PC-3 (cell line): ENCODE data around the gene SERPINI1. TPM values are rescaled to one million over a fixed set of nuclear protein-coding genes. Genes with fewer than 3 reads are reported as not detected.

Experiments used
- ATAC-seq: fragments of 200-7000 bp; cut with Tn5 transposase; 2 replicates; pipeline ENCODE4 v1.9.1; 2020; ENCODE audit warnings: mild to moderate bottlenecking, moderate library complexity
- BruUV-seq: library from RNA; stranded (reverse); fragments of 400-500 nt; replicated peaks from 2 replicates; lab custom pipeline; 2021; lab: Mats Ljungman, UMichigan
- CTCF ChIA-PET: fragments of 300-600 bp; sonication (Branson Sonifier 250); formaldehyde crosslinking; loops from one replicate; lab custom pipeline; 2022; ENCODE audit warnings: antibody characterized with exemption; lab: Charles Lee
- POLR2A ChIA-PET: fragments of 300-600 bp; sonication (Branson Sonifier 250); formaldehyde crosslinking; loops from one replicate; lab custom pipeline; 2022; ENCODE audit warnings: antibody characterized with exemption; ENCODE audit not compliant: unreplicated experiment; lab: Charles Lee
- DNase-seq: peaks from one replicate; pipeline ENCODE4 v3.0.0-alpha.2; 2015
- H2AFZ ChIP-seq: fragments of 300-600 bp; sonication (generic); 2 replicates; pipeline ENCODE4 v1.6.0; 2016; ENCODE audit warnings: antibody characterized with exemption, low read length
- H3F3A ChIP-seq: fragments of 300-600 bp; sonication (generic); one replicate; pipeline ENCODE4 v1.6.0; 2017; ENCODE audit warnings: antibody characterized with exemption, low read length, control low read depth, mild to moderate bottlenecking; ENCODE audit not compliant: unreplicated experiment
- H3K27ac ChIP-seq: fragments of 300-600 bp; sonication (generic); 2 replicates; pipeline ENCODE4 v1.5.1; 2016; ENCODE audit warnings: mild to moderate bottlenecking, low read length
- H3K27me3 ChIP-seq: fragments of 300-600 bp; sonication (generic); 2 replicates; pipeline ENCODE4 v1.6.1; 2016; ENCODE audit warnings: low read length, mixed read lengths
- H3K36me3 ChIP-seq: fragments of 300-600 bp; sonication (generic); 2 replicates; pipeline ENCODE4 v1.6.1; 2016; ENCODE audit warnings: low read depth, mixed run types, low read length, mixed read lengths
- H3K4me1 ChIP-seq: fragments of 300-600 bp; sonication (generic); 2 replicates; pipeline ENCODE4 v1.5.1; 2016; ENCODE audit warnings: low read length; ENCODE audit not compliant: insufficient read depth
- H3K4me2 ChIP-seq: fragments of 300-600 bp; sonication (generic); 2 replicates; pipeline ENCODE4 v1.6.0; 2016; ENCODE audit warnings: low read length
- H3K4me3 ChIP-seq: fragments of 300-600 bp; sonication (generic); 2 replicates; pipeline ENCODE4 v1.5.1; 2016; ENCODE audit warnings: mild to moderate bottlenecking, low read length, mixed read lengths
- H3K79me2 ChIP-seq: fragments of 300-600 bp; sonication (generic); 2 replicates; pipeline ENCODE4 v1.6.1; 2017; ENCODE audit warnings: low read length, mixed read lengths
- H3K9ac ChIP-seq: fragments of 300-600 bp; sonication (generic); 2 replicates; pipeline ENCODE4 v1.6.0; 2016; ENCODE audit warnings: mild to moderate bottlenecking, low read length
- H3K9me2 ChIP-seq: fragments of 300-600 bp; sonication (generic); replicated peaks from 2 replicates; pipeline ENCODE4 v1.6.1; 2016; ENCODE audit warnings: mixed run types, low read length, mixed read lengths
- H3K9me3 ChIP-seq: fragments of 300-600 bp; sonication (generic); 2 replicates; pipeline ENCODE4 v1.6.1; 2016; ENCODE audit warnings: low read length, mixed read lengths
- H4K20me1 ChIP-seq: fragments of 300-600 bp; sonication (generic); 2 replicates; pipeline ENCODE4 v1.6.1; 2016; ENCODE audit warnings: low read length, mixed read lengths
- EZH2 ChIP-seq: fragments of 300-600 bp; sonication (generic); IDR thresholded peaks from one replicate; pipeline ENCODE4 v1.6.1; 2017; ENCODE audit warnings: antibody characterized with exemption, mild to moderate bottlenecking, low read length; ENCODE audit not compliant: unreplicated experiment
- EZH2phosphoT487 ChIP-seq: fragments of 300-600 bp; sonication (generic); IDR thresholded peaks from 2 replicates; pipeline ENCODE4 v1.6.1; 2018; ENCODE audit warnings: mild to moderate bottlenecking, antibody characterized with exemption, low read length, borderline replicate concordance
- intact Hi-C: fragments of 100-400 bp; cut with micrococcal nuclease; formaldehyde crosslinking; loops from 2 replicates; pipeline ENCODE4 v1.9.0; 2023
- total RNA-seq: library from RNA; depleted of rRNA; stranded (reverse); fragments of >200 nt; gene quantifications from 2 replicates; pipeline ENCODE4 v1.2.3, GENCODE V29; 2014
- TF ChIP-seq, protein P1 (sequence below): fragments of 300-600 bp; sonication (generic); conservative IDR thresholded peaks from 2 replicates; pipeline ENCODE4 v1.5.1; 2017; ENCODE audit warnings: antibody characterized with exemption, low read depth, mild to moderate bottlenecking, low read length

SERPINI1 gene
- total RNA-seq, 1 experiment from 2014 or later, result 1.3 TPM

GRCh38 chr3:167855306-167855705 is 119.8 kb downstream of the SERPINI1 start:
- DNase-seq, result peak; percentile 47
- TF ChIP-seq EZH2 (no peak), EZH2phosphoT487 (no peak)
- TF ChIP-seq, protein P1, sequence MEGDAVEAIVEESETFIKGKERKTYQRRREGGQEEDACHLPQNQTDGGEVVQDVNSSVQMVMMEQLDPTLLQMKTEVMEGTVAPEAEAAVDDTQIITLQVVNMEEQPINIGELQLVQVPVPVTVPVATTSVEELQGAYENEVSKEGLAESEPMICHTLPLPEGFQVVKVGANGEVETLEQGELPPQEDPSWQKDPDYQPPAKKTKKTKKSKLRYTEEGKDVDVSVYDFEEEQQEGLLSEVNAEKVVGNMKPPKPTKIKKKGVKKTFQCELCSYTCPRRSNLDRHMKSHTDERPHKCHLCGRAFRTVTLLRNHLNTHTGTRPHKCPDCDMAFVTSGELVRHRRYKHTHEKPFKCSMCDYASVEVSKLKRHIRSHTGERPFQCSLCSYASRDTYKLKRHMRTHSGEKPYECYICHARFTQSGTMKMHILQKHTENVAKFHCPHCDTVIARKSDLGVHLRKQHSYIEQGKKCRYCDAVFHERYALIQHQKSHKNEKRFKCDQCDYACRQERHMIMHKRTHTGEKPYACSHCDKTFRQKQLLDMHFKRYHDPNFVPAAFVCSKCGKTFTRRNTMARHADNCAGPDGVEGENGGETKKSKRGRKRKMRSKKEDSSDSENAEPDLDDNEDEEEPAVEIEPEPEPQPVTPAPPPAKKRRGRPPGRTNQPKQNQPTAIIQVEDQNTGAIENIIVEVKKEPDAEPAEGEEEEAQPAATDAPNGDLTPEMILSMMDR, result no peak
- ChIA-PET POLR2A (no interaction called here), CTCF (no interaction called here)
- no peaks in the 10 kb centered on the region for H3K27me3 ChIP-seq
- no peak overlapping the region for H3K4me2 ChIP-seq
- no peaks in the 10 kb centered on the region for H3K36me3 ChIP-seq
- intact Hi-C loops, result no loop called here
- ATAC-seq, result no peak
- BruUV-seq, result no TSS peak
- H4K20me1 ChIP-seq, result no peaks in the 10 kb centered on the region
- no peak overlapping the region for H2AFZ ChIP-seq
- H3K79me2 ChIP-seq, result no peaks in the 10 kb centered on the region
- H3F3A ChIP-seq, result no peaks in the 10 kb centered on the region
- no peaks in the 10 kb centered on the region for H3K9me2 ChIP-seq
- H3K4me3 ChIP-seq, result no peak overlapping the region
- no peak overlapping the region for H3K9ac ChIP-seq
- H3K27ac ChIP-seq, result no peak overlapping the region
- H3K9me3 ChIP-seq, result no peaks in the 10 kb centered on the region
- peaks cover 33% of the 10 kb centered on the region for H3K4me1 ChIP-seq

GRCh38 chr3:167858865-167859264 is 123.3 kb downstream of the SERPINI1 start:
- Histone ChIP-seq H3K36me3 (no peaks in the 10 kb centered on the region), H3K4me3 (no peak overlapping the region), H3F3A (no peaks in the 10 kb centered on the region), H4K20me1 (no peaks in the 10 kb centered on the region), H3K4me2 (no peak overlapping the region), H3K27me3 (no peaks in the 10 kb centered on the region), H2AFZ (no peak overlapping the region), H3K9ac (no peak overlapping the region), H3K9me2 (no peaks in the 10 kb centered on the region), H3K9me3 (no peaks in the 10 kb centered on the region), H3K27ac (no peak overlapping the region), H3K79me2 (no peaks in the 10 kb centered on the region), H3K4me1 (peaks cover 29% of the 10 kb centered on the region)
- ATAC-seq (no peak), DNase-seq (no peak)
- no TSS peak for BruUV-seq
- POLR2A ChIA-PET, result no interaction called here
- CTCF ChIA-PET, result no interaction called here
- TF ChIP-seq EZH2phosphoT487, result no peak
- TF ChIP-seq, protein P1, result no peak
- no peak for TF ChIP-seq EZH2
- intact Hi-C loops, result no loop called here

- no peak for DNase-seq
- no peaks in the 10 kb centered on the region for H4K20me1 ChIP-seq
- ChIA-PET POLR2A (no interaction called here), CTCF (no interaction called here)
- H3K79me2 ChIP-seq, result no peaks in the 10 kb centered on the region
- H3F3A ChIP-seq, result no peaks in the 10 kb centered on the region
- H3K4me1 ChIP-seq, result peaks cover 29% of the 10 kb centered on the region
- H2AFZ ChIP-seq, result no peak overlapping the region
- no peak overlapping the region for H3K27ac ChIP-seq
- ATAC-seq, result no peak
- no peak overlapping the region for H3K4me3 ChIP-seq
- H3K27me3 ChIP-seq, result no peaks in the 10 kb centered on the region
- H3K9ac ChIP-seq, result no peak overlapping the region
- H3K4me2 ChIP-seq, result no peak overlapping the region
- TF ChIP-seq EZH2phosphoT487, result no peak
- no peak for TF ChIP-seq EZH2
- TF ChIP-seq, protein P1, result no peak
- no peaks in the 10 kb centered on the region for H3K9me2 ChIP-seq
- BruUV-seq, result no TSS peak
- H3K36me3 ChIP-seq, result no peaks in the 10 kb centered on the region
- H3K9me3 ChIP-seq, result no peaks in the 10 kb centered on the region
- intact Hi-C loops, result no loop called here
These were observed 124.1 kb downstream of the SERPINI1 start for GRCh38 chr3:167859610-167860009.
